Mesodermal cell (in vitro differentiated cells): Measurements from ENCODE around the gene CHAF1A.

ENCODE experiments used
- H3K27ac ChIP-seq: 2 replicates; pipeline ENCODE4 v1.7.0; 2013; ENCODE audit warnings: mild to moderate bottlenecking, low read depth, low read length, moderate library complexity; ENCODE audit not compliant: severe bottlenecking
- H3K36me3 ChIP-seq: 2 replicates; pipeline ENCODE4 v1.7.1; 2013; ENCODE audit warnings: mild to moderate bottlenecking, low read length, moderate library complexity; ENCODE audit not compliant: control insufficient read depth, insufficient read depth
- H3K4me1 ChIP-seq: one replicate; pipeline ENCODE4 v1.7.1; 2013; ENCODE audit warnings: mild to moderate bottlenecking, low read length; ENCODE audit not compliant: insufficient read depth, control insufficient read depth, poor library complexity, severe bottlenecking
- H3K4me3 ChIP-seq: 2 replicates; pipeline ENCODE4 v1.7.0; 2013; ENCODE audit warnings: low read length, control low read depth, mild to moderate bottlenecking; ENCODE audit not compliant: insufficient read depth, poor library complexity, severe bottlenecking; ENCODE audit errors: extremely low read depth
- H3K9me3 ChIP-seq: 2 replicates; pipeline ENCODE4 v1.7.1; 2013; ENCODE audit warnings: mild to moderate bottlenecking, low read length, moderate library complexity; ENCODE audit not compliant: control insufficient read depth
- WGBS, 2 experiments: methylation state at CpG; one replicate each; pipeline ENCODE4 v1.1.5; 2013; ENCODE audit warnings: missing lambda C conversion rate in 2 of 2; ENCODE audit not compliant: insufficient coverage in 2 of 2; 5-methylcytosine and 5-hydroxymethylcytosine counted together

CHAF1A gene

DNA sequence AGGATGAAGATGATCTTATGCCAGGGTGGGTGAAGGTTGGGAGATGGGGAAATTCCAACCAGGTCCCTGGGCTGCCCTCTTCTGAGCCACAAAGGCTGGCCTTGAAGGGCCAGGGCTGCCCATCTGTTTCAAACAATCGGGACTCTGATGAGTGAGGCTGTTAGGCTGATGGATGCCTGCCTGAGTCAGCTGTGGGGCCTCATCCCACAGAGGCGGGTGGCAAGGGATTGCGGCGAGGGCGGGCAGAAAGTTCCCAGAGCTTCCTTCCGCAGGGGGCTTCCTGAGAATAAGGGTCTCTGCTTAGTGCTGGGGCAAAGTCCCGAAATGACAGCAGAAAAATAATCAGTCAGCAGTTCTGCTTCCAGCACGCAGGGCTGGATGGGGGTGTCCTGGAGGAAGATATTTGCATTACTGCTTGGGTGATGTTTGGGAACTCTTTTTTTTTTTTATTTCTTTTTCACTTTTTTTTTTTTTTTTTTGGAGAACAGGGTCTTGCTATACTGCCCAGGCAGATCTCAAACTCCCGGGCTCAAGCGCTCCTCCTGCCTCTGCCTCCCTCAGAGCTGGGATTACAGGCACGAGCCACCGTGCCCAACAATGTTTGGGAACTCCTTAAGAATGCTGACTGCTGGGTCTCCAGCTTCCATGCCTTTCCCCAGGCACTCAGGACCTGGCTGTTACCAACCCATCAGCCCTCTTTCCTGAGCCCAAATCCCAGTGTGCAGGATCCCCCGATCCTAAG is 16.2 kb upstream of the CHAF1A start:
- WGBS, 2 experiments: 91 to 92% methylated on average over 10 to 12 of the region's 13 CpGs
- peaks cover 18% of the 10 kb centered on the region for H3K4me1 ChIP-seq
- H3K9me3 ChIP-seq: no peaks in the 10 kb centered on the region
- H3K27ac ChIP-seq: no peak overlapping the region
- H3K36me3 ChIP-seq: peaks cover 52% of the 10 kb centered on the region
- H3K4me3 ChIP-seq: no peak overlapping the region

DNA sequence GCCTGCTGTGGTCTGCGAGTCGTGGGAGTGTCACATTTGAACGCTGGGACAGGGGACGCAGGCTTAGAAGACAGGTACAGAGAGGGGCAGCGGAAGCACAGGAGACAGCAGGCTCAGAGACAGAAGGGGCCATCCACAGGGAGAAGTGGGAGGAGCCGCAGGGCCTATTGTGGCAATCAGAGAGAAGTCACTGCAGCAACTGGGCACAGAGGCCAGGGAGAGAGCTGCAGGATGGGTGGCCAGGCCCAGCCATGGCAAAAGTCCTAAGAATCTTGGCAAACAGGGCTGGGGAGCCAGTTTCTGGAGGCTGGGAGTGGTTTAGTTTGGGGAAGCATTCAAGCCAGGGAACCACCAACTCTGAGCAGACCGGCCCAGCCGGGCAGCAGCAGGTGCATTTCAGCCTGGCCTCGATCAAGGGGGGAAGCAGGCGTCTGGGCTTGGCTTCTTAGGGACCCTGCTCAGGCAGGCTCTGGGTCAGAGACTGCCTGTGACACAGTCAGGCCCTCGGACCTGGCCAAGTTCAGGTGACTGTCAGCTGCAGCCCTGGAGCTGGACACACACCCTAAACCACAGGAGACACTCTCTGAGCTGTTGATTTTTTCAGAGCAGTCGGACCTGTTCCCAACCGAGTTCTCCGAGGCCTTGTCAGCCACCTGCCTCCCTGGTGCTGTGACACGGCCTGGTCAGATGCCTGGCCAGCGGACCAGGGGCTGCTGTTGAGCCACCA is 13.9 kb upstream of the CHAF1A start:
- Histone ChIP-seq H3K27ac (no peak overlapping the region), H3K36me3 (peaks cover 43% of the 10 kb centered on the region), H3K4me1 (peaks cover 29% of the 10 kb centered on the region), H3K9me3 (no peaks in the 10 kb centered on the region), H3K4me3 (no peak overlapping the region)
- WGBS, 2 experiments: 90 to 93% methylated on average over 16 of the region's 16 CpGs

DNA sequence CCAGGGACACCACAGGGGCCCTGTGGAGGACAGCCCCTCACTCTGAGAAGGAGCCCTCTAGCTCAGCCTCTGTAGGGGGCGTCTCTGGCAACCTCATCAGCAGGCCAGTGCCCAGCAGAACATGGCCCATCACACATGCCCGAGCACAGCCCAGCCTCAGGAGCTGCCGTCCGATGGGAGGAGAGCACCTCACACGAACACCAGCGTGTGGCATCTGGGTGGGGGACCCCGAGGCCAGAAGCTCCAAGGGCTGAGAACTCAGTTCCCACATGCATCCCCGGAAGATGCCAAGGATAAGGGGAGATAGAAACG is 13.4 kb upstream of the CHAF1A start:
- WGBS, 2 experiments: 97% methylated on average over 8 to 9 of the region's 9 CpGs
- Histone ChIP-seq H3K9me3 (no peaks in the 10 kb centered on the region), H3K4me3 (no peak overlapping the region), H3K27ac (no peak overlapping the region), H3K4me1 (peaks cover 33% of the 10 kb centered on the region), H3K36me3 (peaks cover 38% of the 10 kb centered on the region)

DNA sequence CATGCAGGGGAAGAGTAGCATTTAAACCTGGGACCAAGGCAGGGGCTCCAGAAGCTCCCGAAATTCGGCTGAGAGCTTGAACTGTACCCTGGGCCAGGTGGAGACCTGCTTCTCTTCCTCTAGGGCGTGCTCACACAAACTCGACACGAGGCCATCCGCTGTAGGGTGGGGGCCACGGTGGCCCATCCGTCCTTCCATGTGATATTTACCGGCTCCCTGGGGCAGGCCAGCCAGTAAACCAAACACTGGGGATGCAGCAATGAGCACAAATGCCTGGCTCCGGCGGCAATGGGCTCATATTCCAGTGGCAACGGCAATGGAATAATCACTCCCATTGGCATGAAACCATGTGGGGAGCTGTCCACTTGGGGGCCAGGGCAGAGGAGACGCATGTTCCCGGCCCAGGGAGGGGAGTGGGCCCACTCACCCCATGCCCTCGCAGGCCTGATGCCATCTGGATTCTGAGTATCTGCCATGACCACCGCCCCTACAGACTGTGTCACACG is 12.9 kb upstream of the CHAF1A start:
- H3K4me1 ChIP-seq: peaks cover 39% of the 10 kb centered on the region
- peaks cover 35% of the 10 kb centered on the region for H3K36me3 ChIP-seq
- H3K27ac ChIP-seq: peak overlapping the region; percentile 89
- no peaks in the 10 kb centered on the region for H3K9me3 ChIP-seq
- no peak overlapping the region for H3K4me3 ChIP-seq
- WGBS, 2 experiments: 73 to 78% methylated on average over 15 to 16 of the region's 17 CpGs

DNA sequence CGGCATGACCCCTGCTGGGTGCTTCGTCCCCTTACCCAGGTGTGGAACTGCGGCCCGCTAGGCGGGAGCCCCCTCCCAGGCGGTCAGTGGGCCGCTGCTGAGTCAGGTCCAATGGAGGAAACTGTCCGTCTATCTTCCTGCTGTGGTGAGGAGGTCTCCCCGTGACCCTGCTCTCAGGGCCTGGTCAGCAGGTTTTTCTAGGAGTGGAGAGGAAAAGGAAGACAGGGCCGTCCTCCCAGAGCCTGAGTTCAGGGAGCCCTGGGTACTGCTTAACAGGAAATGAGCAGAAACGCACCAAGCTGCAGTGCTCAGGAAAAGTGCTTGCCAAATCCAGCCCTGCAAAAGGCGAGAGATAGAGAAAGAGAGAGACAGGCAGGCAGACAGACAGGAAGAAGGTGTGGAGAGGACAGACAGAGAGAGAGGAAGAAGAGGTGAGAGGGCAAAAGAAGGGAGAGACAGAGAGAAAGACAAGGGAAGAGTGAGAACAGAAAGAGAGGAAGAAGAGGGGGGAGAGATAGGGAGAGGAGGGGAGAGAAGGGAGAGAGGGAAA is 12.3 kb upstream of the CHAF1A start:
- Histone ChIP-seq H3K36me3 (peaks cover 35% of the 10 kb centered on the region), H3K4me3 (no peak overlapping the region), H3K27ac (peak overlapping the region; percentile 89), H3K9me3 (no peaks in the 10 kb centered on the region), H3K4me1 (peaks cover 44% of the 10 kb centered on the region)
- 53 to 59% methylated on average over 12 of the region's 12 CpGs for WGBS, 2 experiments

DNA sequence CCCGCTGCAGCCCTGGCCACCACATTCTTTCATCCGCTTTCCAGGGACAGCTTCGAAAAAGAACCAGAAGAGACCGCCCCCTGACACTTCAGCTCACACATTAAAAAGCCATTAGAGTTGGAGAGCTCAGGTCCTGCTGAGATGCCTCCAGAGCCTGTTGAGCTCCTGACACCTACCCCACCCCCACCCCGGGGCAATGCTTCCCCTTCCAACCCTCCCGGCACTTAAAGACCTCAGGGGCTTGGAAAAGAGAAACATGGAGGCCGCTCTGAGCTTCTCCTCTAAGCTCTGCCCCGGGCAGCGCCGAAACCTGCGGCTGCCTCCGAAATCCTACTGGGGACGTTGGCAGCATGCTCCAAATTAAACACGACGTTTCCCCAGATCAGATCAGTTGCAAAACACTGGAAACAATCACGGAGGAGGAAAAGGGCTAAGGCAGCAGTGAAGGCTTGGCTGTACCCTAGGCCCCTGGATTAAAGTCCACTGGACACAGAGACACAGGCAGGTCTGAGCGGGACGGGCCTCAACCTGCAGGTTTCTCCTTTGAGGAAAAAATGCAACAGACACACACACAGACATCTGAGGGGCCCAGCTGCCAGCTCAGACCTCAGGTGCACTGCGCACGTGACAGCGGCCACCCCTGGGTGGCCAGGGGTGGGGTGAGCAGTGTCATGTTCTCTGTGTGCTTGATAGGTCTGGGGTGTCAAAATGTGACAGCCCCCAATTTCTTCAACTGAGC is 11.7 kb upstream of the CHAF1A start:
- Histone ChIP-seq H3K27ac (peak overlapping the region; percentile 89), H3K4me3 (peak overlapping the region; percentile 18), H3K9me3 (no peaks in the 10 kb centered on the region), H3K36me3 (peaks cover 35% of the 10 kb centered on the region), H3K4me1 (peaks cover 45% of the 10 kb centered on the region)
- WGBS, 2 experiments: 18 to 23% methylated on average over 16 to 19 of the region's 21 CpGs

DNA sequence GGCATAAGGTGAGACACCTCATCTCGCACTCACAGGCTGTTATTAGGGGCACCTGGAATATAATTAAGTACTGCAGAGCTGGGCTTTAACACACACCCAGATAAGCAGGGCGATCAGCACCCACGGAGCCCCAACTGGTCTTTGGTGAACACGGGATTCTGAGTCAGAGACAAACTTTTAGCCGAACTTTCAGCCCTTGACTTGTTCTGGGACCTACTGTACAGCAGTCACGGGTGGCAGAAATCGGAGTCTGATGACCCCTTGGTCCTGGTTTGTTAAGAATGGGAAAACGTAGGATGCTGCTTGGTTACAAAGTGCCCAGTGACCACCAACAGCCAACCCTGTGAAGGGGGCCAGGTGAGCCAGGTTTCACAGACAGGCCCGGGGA is 11.1 kb upstream of the CHAF1A start:
- Histone ChIP-seq H3K9me3 (no peaks in the 10 kb centered on the region), H3K4me1 (peaks cover 45% of the 10 kb centered on the region), H3K36me3 (peaks cover 37% of the 10 kb centered on the region), H3K27ac (peak overlapping the region; percentile 89), H3K4me3 (no peak overlapping the region)
- 82 to 83% methylated on average over 8 to 9 of the region's 9 CpGs for WGBS, 2 experiments

DNA sequence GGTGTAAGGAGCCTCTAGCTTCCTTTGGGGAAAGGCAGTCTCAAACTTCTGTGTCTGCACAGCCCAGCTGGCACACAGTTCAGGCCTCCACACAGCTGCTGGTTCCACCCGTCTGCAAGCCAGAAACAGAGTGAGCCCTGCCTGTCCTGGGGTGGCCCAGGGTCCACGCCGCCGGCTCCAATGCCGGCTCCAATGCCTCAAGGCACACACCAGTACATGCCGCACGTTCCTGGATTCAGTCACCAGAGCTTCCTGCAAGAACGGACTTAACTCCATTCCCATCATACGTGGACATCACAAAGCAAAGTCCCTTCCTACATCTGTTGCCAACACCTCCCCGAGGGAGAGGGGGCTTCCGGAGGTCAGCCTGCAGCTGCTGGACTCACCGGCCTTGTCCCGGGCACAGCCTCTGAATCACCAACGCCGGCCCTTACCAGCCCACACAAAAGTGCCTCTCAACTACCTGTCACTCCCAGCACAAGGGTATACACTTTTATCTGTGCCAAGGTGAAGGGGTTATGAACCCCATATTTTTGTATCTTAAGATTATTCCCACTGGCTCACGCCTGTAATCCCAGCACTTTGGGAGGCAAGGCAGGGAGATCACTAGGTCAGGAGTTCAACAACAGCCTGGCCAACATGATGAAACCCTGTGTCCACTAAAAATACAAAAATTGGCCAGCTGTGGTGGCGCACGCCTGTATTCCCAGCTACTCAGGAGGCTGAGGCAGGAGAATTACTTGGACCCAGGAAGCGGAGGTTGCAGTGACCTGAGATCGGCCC is 10.5 kb upstream of the CHAF1A start:
- H3K4me3 ChIP-seq: no peak overlapping the region
- WGBS, 2 experiments: 87 to 93% methylated on average over 12 to 17 of the region's 20 CpGs
- H3K4me1 ChIP-seq: peaks cover 45% of the 10 kb centered on the region
- peaks cover 42% of the 10 kb centered on the region for H3K36me3 ChIP-seq
- H3K27ac ChIP-seq: peak overlapping the region; percentile 24
- H3K9me3 ChIP-seq: no peaks in the 10 kb centered on the region

DNA sequence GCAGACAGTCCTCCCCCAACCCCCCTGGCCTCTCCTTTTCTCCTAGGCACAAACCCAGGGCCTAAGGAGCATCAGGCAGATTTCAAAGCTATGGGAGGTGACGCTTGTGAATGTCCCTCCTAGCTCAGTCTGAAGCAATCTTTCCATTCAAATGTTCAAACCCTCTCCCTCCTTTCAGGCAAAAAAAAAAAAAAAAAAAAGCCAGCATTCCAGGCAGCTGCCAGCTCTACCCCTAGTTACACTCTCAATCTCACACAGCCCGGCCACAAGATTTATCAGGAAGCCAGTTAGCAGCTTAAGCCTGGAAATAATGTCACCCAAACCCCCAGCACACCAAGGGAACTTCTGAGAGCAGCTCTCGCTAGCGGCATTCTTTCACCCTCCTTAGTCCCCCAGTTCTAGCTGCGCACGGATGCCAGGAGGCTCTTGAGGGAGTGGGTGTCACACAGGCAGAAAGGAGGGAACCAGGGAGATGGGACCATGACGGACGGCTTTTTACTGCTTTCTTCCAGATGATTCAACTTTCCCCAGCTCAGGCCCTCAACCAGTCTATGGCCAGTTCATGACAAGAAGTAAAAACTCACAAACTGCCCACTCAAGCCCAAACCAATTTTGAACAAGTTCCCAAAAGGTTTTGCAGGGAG is 8.4 kb upstream of the CHAF1A start:
- Histone ChIP-seq H3K27ac (peak overlapping the region; percentile 82), H3K4me3 (no peak overlapping the region), H3K9me3 (no peaks in the 10 kb centered on the region), H3K36me3 (peaks cover 48% of the 10 kb centered on the region), H3K4me1 (peaks cover 45% of the 10 kb centered on the region)
- 46 to 74% methylated on average over 4 to 6 of the region's 8 CpGs for WGBS, 2 experiments
